Neutrophil (primary cell): Measurements from ENCODE around the gene CSDE1.

Experiments used
- H3K27ac ChIP-seq: fragments of 200-600 bp; sonication (generic); 2 replicates; pipeline ENCODE4 v1.5.1; 2016; ENCODE audit warnings: mild to moderate bottlenecking, moderate library complexity
- H3K27me3 ChIP-seq: fragments of 200-600 bp; sonication (generic); 2 replicates; pipeline ENCODE4 v1.6.0; 2016; ENCODE audit warnings: mild to moderate bottlenecking
- H3K36me3 ChIP-seq: fragments of 200-600 bp; sonication (generic); 2 replicates; pipeline ENCODE4 v1.5.1; 2017
- H3K4me1 ChIP-seq, 2 experiments: fragments of 200-600 bp in 1 of 2; sonication (generic) in 1 of 2; 1 replicate in 1 of 2; 2 replicates in 1 of 2; pipeline versions ENCODE4 v1.5.1 to v1.6.1; 2013 to 2016; ENCODE audit warnings: low read depth in 1 of 2, low read length in 1 of 2, mild to moderate bottlenecking in 1 of 2, moderate library complexity in 1 of 2; ENCODE audit not compliant: control insufficient read depth in 1 of 2, insufficient read depth in 1 of 2
- H3K4me3 ChIP-seq, 2 experiments: fragments of 200-600 bp in 1 of 2; sonication (generic) in 1 of 2; 1 replicate in 1 of 2; 2 replicates in 1 of 2; pipeline ENCODE4 v1.5.1; 2013 to 2016; ENCODE audit warnings: low read depth in 1 of 2, low read length in 1 of 2, mild to moderate bottlenecking in 1 of 2, moderate library complexity in 1 of 2
- H3K9me3 ChIP-seq: fragments of 200-600 bp; sonication (generic); 2 replicates; pipeline ENCODE4 v1.5.1; 2016
- TF ChIP-seq, protein P1 (sequence below): fragments of 200-600 bp; sonication (generic); IDR thresholded peaks from 2 replicates; pipeline ENCODE4 v1.5.1; 2016; ENCODE audit warnings: antibody characterized with exemption

Gene CSDE1

DNA sequence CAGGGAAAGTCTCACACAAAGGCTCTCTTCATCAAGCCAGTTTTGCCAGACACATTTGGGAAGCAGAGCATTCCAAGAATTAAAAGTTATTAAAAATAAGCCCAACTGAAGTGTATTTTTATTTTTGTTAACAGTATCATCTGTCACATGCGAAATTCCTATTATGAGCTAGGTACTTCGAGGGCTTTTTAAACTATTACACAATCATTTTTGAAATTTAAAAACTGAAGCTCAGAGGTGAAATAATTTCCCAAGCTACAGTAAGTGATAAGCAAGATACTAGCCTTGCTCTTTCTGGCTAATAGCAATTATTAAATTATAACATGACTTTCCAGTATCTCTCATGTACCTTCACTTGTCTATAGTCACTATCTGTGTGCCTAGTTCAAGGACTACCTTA is 29.2 kb downstream of the CSDE1 start:
- Histone ChIP-seq H3K4me3 (no peak overlapping the region), H3K4me1 (no peaks in the 10 kb centered on the region), H3K27me3 (no peaks in the 10 kb centered on the region), H3K36me3 (peaks cover 100% of the 10 kb centered on the region), H3K27ac (no peak overlapping the region), H3K9me3 (peaks cover 3% of the 10 kb centered on the region)
- TF ChIP-seq, protein P1, sequence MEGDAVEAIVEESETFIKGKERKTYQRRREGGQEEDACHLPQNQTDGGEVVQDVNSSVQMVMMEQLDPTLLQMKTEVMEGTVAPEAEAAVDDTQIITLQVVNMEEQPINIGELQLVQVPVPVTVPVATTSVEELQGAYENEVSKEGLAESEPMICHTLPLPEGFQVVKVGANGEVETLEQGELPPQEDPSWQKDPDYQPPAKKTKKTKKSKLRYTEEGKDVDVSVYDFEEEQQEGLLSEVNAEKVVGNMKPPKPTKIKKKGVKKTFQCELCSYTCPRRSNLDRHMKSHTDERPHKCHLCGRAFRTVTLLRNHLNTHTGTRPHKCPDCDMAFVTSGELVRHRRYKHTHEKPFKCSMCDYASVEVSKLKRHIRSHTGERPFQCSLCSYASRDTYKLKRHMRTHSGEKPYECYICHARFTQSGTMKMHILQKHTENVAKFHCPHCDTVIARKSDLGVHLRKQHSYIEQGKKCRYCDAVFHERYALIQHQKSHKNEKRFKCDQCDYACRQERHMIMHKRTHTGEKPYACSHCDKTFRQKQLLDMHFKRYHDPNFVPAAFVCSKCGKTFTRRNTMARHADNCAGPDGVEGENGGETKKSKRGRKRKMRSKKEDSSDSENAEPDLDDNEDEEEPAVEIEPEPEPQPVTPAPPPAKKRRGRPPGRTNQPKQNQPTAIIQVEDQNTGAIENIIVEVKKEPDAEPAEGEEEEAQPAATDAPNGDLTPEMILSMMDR: no peak

- TF ChIP-seq, protein P1: no peak
- Histone ChIP-seq H3K27ac (no peak overlapping the region), H3K36me3 (peaks cover 100% of the 10 kb centered on the region), H3K9me3 (no peaks in the 10 kb centered on the region), H3K4me1 (no peaks in the 10 kb centered on the region), H3K27me3 (no peaks in the 10 kb centered on the region), H3K4me3 (no peak overlapping the region)
Observed at GRCh38 chr1:114725230-114725629, 32.6 kb downstream of the CSDE1 start.

DNA sequence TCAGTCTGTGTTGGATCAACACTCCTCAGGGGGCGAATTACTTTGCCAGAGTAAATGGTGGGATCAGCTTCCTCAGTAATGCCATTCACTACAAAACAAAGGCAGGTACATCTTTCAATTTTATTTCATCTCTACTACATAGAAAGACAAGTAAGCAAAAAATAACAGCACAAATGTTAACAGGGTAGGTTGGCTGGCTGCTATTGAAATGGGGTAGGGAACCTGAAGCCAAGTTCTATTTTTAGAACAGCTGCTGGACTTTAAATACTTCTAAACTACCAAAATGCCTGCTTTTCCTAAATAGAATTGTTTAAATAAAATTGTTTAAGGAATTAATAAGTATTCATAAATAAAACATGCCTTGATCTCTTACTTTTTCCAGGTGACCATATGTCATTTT is 33.9 kb downstream of the CSDE1 start:
- Histone ChIP-seq H3K9me3 (no peaks in the 10 kb centered on the region), H3K27me3 (no peaks in the 10 kb centered on the region), H3K4me3 (no peak overlapping the region), H3K27ac (no peak overlapping the region), H3K36me3 (peaks cover 100% of the 10 kb centered on the region), H3K4me1 (no peaks in the 10 kb centered on the region)
- TF ChIP-seq, protein P1: no peak

- Histone ChIP-seq H3K27me3 (no peaks in the 10 kb centered on the region), H3K9me3 (no peaks in the 10 kb centered on the region), H3K4me3 (no peak overlapping the region), H3K27ac (no peak overlapping the region), H3K4me1 (no peaks in the 10 kb centered on the region), H3K36me3 (peaks cover 100% of the 10 kb centered on the region)
- TF ChIP-seq, protein P1: no peak
Observed at GRCh38 chr1:114723457-114723856, 34.3 kb downstream of the CSDE1 start.

GRCh38 chr1:114720492-114720891 is 37.3 kb downstream of the CSDE1 start:
- H3K27ac ChIP-seq: no peak overlapping the region
- peaks cover 86% of the 10 kb centered on the region for H3K36me3 ChIP-seq
- H3K4me3 ChIP-seq: no peak overlapping the region
- no peaks in the 10 kb centered on the region for H3K9me3 ChIP-seq
- H3K4me1 ChIP-seq: peaks cover 13 to 14% of the 10 kb centered on the region in 2 experiments
- TF ChIP-seq, protein P1: no peak
- H3K27me3 ChIP-seq: no peaks in the 10 kb centered on the region

GRCh38 chr1:114719424-114719787 is 38.4 kb downstream of the CSDE1 start:
- TF ChIP-seq, protein P1: no peak
- H3K4me1 ChIP-seq: peaks cover 13 to 16% of the 10 kb centered on the region in 2 experiments
- no peaks in the 10 kb centered on the region for H3K27me3 ChIP-seq
- no peaks in the 10 kb centered on the region for H3K9me3 ChIP-seq
- H3K4me3 ChIP-seq: no peak overlapping the region
- peaks cover 82% of the 10 kb centered on the region for H3K36me3 ChIP-seq
- H3K27ac ChIP-seq: no peak overlapping the region
